Muscle of back (tissue), 11 donors: ENCODE measurements around the gene NCAM1. TPM values are rescaled to one million over a fixed set of nuclear protein-coding genes. Genes with fewer than 3 reads are reported as not detected.

Source experiments
- DNase-seq, 3 donors: peaks; one replicate each; pipeline versions ENCODE4 v3.0.0 to v3.0.0-alpha.2; 2013
- polyA plus RNA-seq, 10 donors: library from polyadenylated mRNA; unstranded; fragments of 120-200 nt; gene quantifications; one replicate each; pipeline ENCODE4 v1.2.1, GENCODE V29; 2013; ENCODE audit not compliant: insufficient read length in 10 of 10

Gene NCAM1
- polyA plus RNA-seq, 10 donors: 91.5 to 153 (median 122) TPM

GRCh38 chr11:113273720-113274119 is 312.5 kb downstream of the NCAM1 start:
- no peak for DNase-seq

GRCh38 chr11:113274713-113275582 is 313.7 kb downstream of the NCAM1 start:
- no peak for DNase-seq

GRCh38 chr11:113275602-113276001 is 314.4 kb downstream of the NCAM1 start:
- no peak for DNase-seq

- DNase-seq: no peak
Observed at GRCh38 chr11:113276466-113276865, 315.2 kb downstream of the NCAM1 start.

GRCh38 chr11:113277907-113278306 is 316.7 kb downstream of the NCAM1 start:
- no peak for DNase-seq

GRCh38 chr11:113278481-113278880 is 317.3 kb downstream of the NCAM1 start:
- no peak for DNase-seq

- peak in 1 of 3 donors; percentile 30 for DNase-seq
Observed at GRCh38 chr11:113278925-113279324, 317.7 kb downstream of the NCAM1 start.

- DNase-seq: no peak
Observed at GRCh38 chr11:113279591-113279990, 318.4 kb downstream of the NCAM1 start.

GRCh38 chr11:113281052-113281725 is 320.0 kb downstream of the NCAM1 start:
- no peak for DNase-seq

- DNase-seq: no peak
Observed at GRCh38 chr11:113282898-113283437, 321.7 kb downstream of the NCAM1 start.

GRCh38 chr11:113283881-113284280 is 322.7 kb downstream of the NCAM1 start:
- DNase-seq: no peak

GRCh38 chr11:113286009-113286408 is 324.8 kb downstream of the NCAM1 start:
- DNase-seq: no peak

- peak; percentile 45 to 78 (median 48) for DNase-seq
Observed at GRCh38 chr11:113286509-113287497, 325.6 kb downstream of the NCAM1 start.

GRCh38 chr11:113287801-113288200 is 326.6 kb downstream of the NCAM1 start:
- DNase-seq: peak in 1 of 3 donors; percentile 38

GRCh38 chr11:113288286-113288863 is 327.2 kb downstream of the NCAM1 start:
- no peak for DNase-seq

GRCh38 chr11:113289431-113290187 is 328.4 kb downstream of the NCAM1 start:
- peak; percentile 39 to 72 (median 53) for DNase-seq

- no peak for DNase-seq
Observed at GRCh38 chr11:113293936-113294335, 332.7 kb downstream of the NCAM1 start.

GRCh38 chr11:113295993-113296392 is 334.8 kb downstream of the NCAM1 start:
- no peak for DNase-seq

- peak in 1 of 3 donors; percentile 26 for DNase-seq
Observed at GRCh38 chr11:113296447-113297205, 335.4 kb downstream of the NCAM1 start.
